Sigmoid colon (tissue), 7 donors: ENCODE measurements around the gene CUX1. TPM values are rescaled to one million over a fixed set of nuclear protein-coding genes. Genes with fewer than 3 reads are reported as not detected.

Experiments
- DNase-seq: peaks from one replicate; pipeline ENCODE4 v3.0.0-alpha.2; 2019
- H3K27ac ChIP-seq, 4 donors: fragments of 200-600 bp; sonication (generic); one replicate each; pipeline ENCODE4 v1.5.1; 2016 to 2019; ENCODE audit warnings: mild to moderate bottlenecking in 1 of 4
- H3K27me3 ChIP-seq, 3 donors: fragments of 200-600 bp; sonication (generic); one replicate each; pipeline ENCODE4 v1.5.1; 2019; ENCODE audit warnings: mild to moderate bottlenecking in 1 of 3
- H3K36me3 ChIP-seq, 4 donors: fragments of 200-600 bp; sonication (generic); one replicate each; pipeline ENCODE4 v1.5.1; 2016 to 2019
- H3K4me1 ChIP-seq, 4 donors: fragments of 200-600 bp; sonication (generic); one replicate each; pipeline ENCODE4 v1.5.1; 2017 to 2019
- H3K4me3 ChIP-seq, 4 donors: fragments of 200-600 bp; sonication (generic); one replicate each; pipeline ENCODE4 v1.5.1; 2017 to 2019; ENCODE audit warnings: mild to moderate bottlenecking in 2 of 4, moderate library complexity in 1 of 4
- H3K9me3 ChIP-seq, 4 donors: fragments of 200-600 bp in 3 of 4; sonication (generic) in 3 of 4; one replicate each; pipeline versions ENCODE4 v1.5.1 to v1.6.1; 2013 to 2019
- EP300 ChIP-seq, 4 donors: sonication (generic); formaldehyde crosslinking; IDR thresholded peaks; one replicate each; pipeline ENCODE4 v1.6.1; 2017; ENCODE audit warnings: antibody characterized with exemption in 4 of 4
- POLR2A ChIP-seq, 2 donors: fragments of 450-650 bp; IDR thresholded peaks; one replicate each; pipeline ENCODE4 v1.6.1; 2016; ENCODE audit warnings: antibody characterized with exemption in 2 of 2, mild to moderate bottlenecking in 2 of 2, moderate library complexity in 2 of 2
- POLR2AphosphoS5 ChIP-seq, 4 donors: sonication (generic); formaldehyde crosslinking; IDR thresholded peaks; one replicate each; pipeline ENCODE4 v1.6.1; 2017; ENCODE audit warnings: antibody characterized with exemption in 4 of 4
- WGBS, 2 donors: extraction: QIAGEN DNeasy Blood & Tissue Kit; methylation state at CpG; one replicate each; pipeline ENCODE4 v1.1.7; 2013; 5-methylcytosine and 5-hydroxymethylcytosine counted together
- intact Hi-C: fragments of 100-400 bp; cut with DNase I; formaldehyde crosslinking; loops from one replicate; pipeline ENCODE4 v1.15.1; 2023
- polyA plus RNA-seq, 3 donors: library from polyadenylated mRNA; stranded (reverse); fragments of 200-250 nt; gene quantifications; one replicate each; pipeline ENCODE4 v1.2.3, GENCODE V29; 2013
- total RNA-seq, 4 donors: library from RNA; depleted of rRNA; stranded (reverse); fragments of >200 nt; gene quantifications; one replicate each; pipeline ENCODE4 v1.1.0, GENCODE V29; 2016
- TF ChIP-seq, protein P1 (sequence below), 4 experiments: fragments of 450-650 bp in 3 of 4; fragments of 200-600 bp in 1 of 4; IDR thresholded peaks; one replicate each; pipeline ENCODE4 v1.5.1; 2016 to 2019; ENCODE audit warnings: antibody characterized with exemption in 4 of 4, mild to moderate bottlenecking in 3 of 4, moderate library complexity in 2 of 4
- donor health status: healthy with polysubstance abuse.
- donor health status: Bipolar disorder and iron deficiency.
- donor health status: healthy.

Gene CUX1
- total and polyA plus RNA-seq, 7 donors, result 46.7 to 127 (median 49.9) TPM

DNA sequence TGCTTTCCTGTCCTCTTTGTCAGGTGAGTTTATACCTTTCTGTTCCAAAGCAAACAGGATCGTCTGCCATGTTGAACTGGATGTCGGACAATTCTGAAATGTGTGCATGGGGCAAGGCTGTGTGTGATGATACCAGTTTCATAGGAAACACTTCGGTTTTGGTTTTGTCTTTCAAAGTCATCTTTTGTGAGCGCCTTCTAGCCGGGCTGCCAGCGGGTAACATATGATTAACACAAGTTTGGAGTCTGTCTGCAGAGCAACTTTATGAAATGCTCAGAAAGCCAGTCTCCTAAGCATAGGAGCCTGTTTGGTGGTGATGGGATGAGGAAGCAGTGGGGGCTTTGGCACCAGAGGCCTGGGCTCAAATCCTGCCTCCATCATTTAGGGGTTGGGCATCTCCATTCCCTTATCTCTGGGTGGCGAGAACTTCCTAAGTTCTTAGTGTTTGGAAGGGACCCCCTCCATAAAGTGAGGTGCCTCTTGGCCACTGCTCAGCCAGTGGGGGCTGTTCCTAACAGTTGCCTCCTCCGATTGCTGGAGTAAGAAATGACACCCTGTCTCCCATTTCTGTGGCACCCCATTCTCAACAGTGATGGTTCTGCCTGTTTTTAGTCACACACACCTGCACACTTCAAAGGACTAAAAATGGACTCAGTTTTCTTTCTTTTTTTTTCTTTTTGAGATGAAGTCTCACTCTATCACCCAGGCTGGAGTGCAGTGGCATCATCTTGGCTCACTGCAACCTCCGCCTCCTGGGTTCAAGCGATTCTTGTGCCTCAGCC, 36.8 kb downstream of the CUX1 start:
- 87 to 95% methylated on average over 10 of the region's 10 CpGs for WGBS, 2 donors
- intact Hi-C loops, result loop anchor here (2.0 kb wide), 1 partner anchor 35 kb away; no protein-coding TSS in a partner anchor

GRCh38 chr7:101856473-101857357, 39.3 kb downstream of the CUX1 start:
- no peak for TF ChIP-seq EP300 (IDR thresholded peaks at IDR 0.05)
- TF ChIP-seq, protein P1, sequence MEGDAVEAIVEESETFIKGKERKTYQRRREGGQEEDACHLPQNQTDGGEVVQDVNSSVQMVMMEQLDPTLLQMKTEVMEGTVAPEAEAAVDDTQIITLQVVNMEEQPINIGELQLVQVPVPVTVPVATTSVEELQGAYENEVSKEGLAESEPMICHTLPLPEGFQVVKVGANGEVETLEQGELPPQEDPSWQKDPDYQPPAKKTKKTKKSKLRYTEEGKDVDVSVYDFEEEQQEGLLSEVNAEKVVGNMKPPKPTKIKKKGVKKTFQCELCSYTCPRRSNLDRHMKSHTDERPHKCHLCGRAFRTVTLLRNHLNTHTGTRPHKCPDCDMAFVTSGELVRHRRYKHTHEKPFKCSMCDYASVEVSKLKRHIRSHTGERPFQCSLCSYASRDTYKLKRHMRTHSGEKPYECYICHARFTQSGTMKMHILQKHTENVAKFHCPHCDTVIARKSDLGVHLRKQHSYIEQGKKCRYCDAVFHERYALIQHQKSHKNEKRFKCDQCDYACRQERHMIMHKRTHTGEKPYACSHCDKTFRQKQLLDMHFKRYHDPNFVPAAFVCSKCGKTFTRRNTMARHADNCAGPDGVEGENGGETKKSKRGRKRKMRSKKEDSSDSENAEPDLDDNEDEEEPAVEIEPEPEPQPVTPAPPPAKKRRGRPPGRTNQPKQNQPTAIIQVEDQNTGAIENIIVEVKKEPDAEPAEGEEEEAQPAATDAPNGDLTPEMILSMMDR (IDR thresholded peaks at IDR 0.05), result peak; percentile 51 to 67 (median 56)
- peak; percentile 39 to 62 (median 50) for TF ChIP-seq POLR2AphosphoS5 (IDR thresholded peaks at IDR 0.05)
- no peaks in the 10 kb centered on the region for H3K36me3 ChIP-seq
- 5 to 7% methylated on average over 33 of the region's 33 CpGs for WGBS, 2 donors
- no peaks in the 10 kb centered on the region for H3K27me3 ChIP-seq
- peak overlapping the region; percentile 80 to 91 (median 85) for H3K27ac ChIP-seq
- H3K4me1 ChIP-seq, result peaks cover 0 to 62% (median 52%) of the 10 kb centered on the region in 4 donors
- DNase-seq, result peak; percentile 94
- intact Hi-C loops, result no loop called here
- no peaks in the 10 kb centered on the region for H3K9me3 ChIP-seq
- H3K4me3 ChIP-seq, result peak overlapping the region; percentile 7 to 45 (median 36)

More for the DNA sequence above, 36.8 kb downstream of the CUX1 start:
- DNase-seq, result peak; percentile 50
- no peak overlapping the region for H3K4me3 ChIP-seq
- no peak overlapping the region for H3K27ac ChIP-seq
- no peak for TF ChIP-seq POLR2AphosphoS5 (IDR thresholded peaks at IDR 0.05)
- no peak for TF ChIP-seq EP300 (IDR thresholded peaks at IDR 0.05)
- TF ChIP-seq POLR2A (IDR thresholded peaks at IDR 0.05), result no peak
- TF ChIP-seq, protein P1 (IDR thresholded peaks at IDR 0.05), result no peak
- H3K9me3 ChIP-seq, result no peaks in the 10 kb centered on the region
- peaks cover 0 to 49% (median 38%) of the 10 kb centered on the region in 4 donors for H3K4me1 ChIP-seq
- H3K27me3 ChIP-seq, result no peaks in the 10 kb centered on the region
- H3K36me3 ChIP-seq, result no peaks in the 10 kb centered on the region

- intact Hi-C loops, result no loop called here
- Histone ChIP-seq H3K36me3 (no peaks in the 10 kb centered on the region), H3K9me3 (no peaks in the 10 kb centered on the region), H3K27ac (peak overlapping the region; percentile 80 to 91 (median 85)), H3K4me1 (peaks cover 0 to 63% (median 52%) of the 10 kb centered on the region in 4 donors), H3K4me3 (peak overlapping the region in 3 of 4 donors; percentile 32 to 45 (median 40)), H3K27me3 (no peaks in the 10 kb centered on the region)
- TF ChIP-seq POLR2AphosphoS5 (IDR thresholded peaks at IDR 0.05) (no peak), EP300 (IDR thresholded peaks at IDR 0.05) (no peak), POLR2A (IDR thresholded peaks at IDR 0.05) (no peak)
- TF ChIP-seq, protein P1 (IDR thresholded peaks at IDR 0.05), result no peak
- peak; percentile 43 for DNase-seq
- 58 to 76% methylated on average over 11 of the region's 11 CpGs for WGBS, 2 donors
Observed at GRCh38 chr7:101857358-101857811, 40.0 kb downstream of the CUX1 start.

DNA sequence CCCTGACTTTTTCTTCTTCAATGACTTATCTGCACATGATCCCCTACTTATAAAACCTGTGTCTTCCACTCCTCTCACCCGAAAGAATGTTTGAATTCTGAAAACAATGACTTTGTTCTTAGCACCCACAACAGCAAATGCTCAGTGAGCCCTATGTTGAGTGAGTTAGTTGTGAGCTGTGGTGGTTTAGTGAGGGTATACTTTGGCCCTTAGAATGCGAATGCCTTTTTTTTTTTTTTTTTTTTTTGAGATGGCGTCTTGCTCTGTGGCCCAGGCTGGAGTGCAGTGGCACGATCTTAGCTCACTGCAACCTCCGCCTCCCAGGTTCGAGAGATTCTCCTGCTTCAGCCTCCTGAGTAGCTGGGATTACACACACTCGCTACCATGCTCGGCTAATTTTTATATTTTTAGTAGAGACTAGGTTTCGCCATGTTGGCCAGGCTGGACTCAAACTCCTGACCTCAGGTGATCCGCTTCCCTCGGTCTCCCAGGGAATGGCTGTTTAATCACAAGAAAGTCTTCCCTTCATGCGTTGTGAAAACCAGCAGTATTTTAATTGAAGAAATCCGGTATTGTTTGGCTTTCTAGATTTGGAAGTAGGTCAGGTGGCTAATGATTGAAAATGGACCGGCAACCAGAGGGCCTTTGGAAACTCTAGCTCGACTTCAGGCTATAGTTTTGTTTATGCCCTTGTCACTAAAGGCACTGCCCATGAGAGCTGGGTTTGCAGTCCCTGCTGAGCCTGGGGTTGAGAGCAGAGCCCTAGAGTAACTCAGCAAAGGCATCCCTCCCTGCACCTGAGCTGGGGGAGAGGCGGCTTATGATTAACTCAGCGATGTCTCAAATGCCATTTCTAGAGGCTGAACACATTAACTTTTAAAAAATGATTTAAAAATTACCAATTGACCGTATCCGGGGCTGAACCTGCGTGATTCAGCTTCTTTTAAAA, 41.3 kb downstream of the CUX1 start:
- Histone ChIP-seq H3K36me3 (no peaks in the 10 kb centered on the region), H3K27me3 (no peaks in the 10 kb centered on the region), H3K27ac (peak overlapping the region; percentile 80 to 91 (median 85)), H3K4me1 (peaks cover 0 to 59% (median 49%) of the 10 kb centered on the region in 4 donors), H3K9me3 (no peaks in the 10 kb centered on the region), H3K4me3 (no peak overlapping the region)
- intact Hi-C loops, result no loop called here
- DNase-seq, result peak; percentile 48
- 92 to 93% methylated on average over 20 of the region's 20 CpGs for WGBS, 2 donors
- no peak for TF ChIP-seq EP300 (IDR thresholded peaks at IDR 0.05)
